A673 (cell line): ENCODE results near the gene MRPL20.

Experiments used
- EZH2 ChIP-seq: fragments of 200-600 bp; sonication (generic); IDR thresholded peaks from 2 replicates; pipeline ENCODE4 v1.6.1; 2017; ENCODE audit warnings: borderline replicate concordance, low read depth, mild to moderate bottlenecking, mixed read lengths, antibody characterized with exemption, low read length; ENCODE audit not compliant: poor library complexity, severe bottlenecking
- TF ChIP-seq, protein P1 (sequence below): fragments of 300-800, 200-600 bp; sonication (generic); conservative IDR thresholded peaks from 2 replicates; pipeline ENCODE4 v1.5.1; 2017; ENCODE audit warnings: low read depth, mild to moderate bottlenecking, antibody characterized with exemption, low read length, moderate library complexity, mixed read lengths

DNA sequence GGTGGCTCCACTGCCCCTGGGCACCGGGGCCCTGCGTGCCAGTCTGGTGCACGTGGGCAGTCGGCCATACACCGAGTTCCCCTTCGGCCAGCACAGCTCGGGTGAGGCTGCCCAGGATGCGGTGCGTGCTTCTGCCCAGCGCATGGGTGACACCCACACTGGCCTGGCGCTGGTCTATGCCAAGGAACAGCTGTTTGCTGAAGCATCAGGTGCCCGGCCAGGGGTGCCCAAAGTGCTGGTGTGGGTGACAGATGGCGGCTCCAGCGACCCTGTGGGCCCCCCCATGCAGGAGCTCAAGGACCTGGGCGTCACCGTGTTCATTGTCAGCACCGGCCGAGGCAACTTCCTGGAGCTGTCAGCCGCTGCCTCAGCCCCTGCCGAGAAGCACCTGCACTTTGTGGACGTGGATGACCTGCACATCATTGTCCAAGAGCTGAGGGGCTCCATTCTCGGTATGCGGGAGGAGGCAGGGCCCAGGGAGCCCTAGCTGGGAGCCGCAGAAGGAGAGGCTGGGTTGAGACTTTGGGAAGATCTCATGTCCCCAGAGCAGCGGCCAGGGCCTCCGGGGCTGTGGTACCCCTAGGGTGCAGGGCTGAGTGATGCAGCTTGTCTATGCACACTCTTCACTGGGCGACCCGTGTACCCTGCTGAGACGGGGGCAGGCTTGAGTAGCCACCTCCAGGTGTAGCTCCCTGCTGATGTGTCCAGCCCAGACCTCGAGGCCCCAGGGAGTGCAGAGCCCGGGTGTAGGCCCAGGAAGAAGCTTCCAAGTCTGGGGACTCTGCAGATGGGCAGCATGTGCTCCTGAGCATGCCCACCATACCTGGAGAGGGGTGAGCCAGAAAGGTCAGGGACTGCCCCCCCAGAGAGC, 30.2 kb upstream of the MRPL20 start:
- TF ChIP-seq, protein P1, sequence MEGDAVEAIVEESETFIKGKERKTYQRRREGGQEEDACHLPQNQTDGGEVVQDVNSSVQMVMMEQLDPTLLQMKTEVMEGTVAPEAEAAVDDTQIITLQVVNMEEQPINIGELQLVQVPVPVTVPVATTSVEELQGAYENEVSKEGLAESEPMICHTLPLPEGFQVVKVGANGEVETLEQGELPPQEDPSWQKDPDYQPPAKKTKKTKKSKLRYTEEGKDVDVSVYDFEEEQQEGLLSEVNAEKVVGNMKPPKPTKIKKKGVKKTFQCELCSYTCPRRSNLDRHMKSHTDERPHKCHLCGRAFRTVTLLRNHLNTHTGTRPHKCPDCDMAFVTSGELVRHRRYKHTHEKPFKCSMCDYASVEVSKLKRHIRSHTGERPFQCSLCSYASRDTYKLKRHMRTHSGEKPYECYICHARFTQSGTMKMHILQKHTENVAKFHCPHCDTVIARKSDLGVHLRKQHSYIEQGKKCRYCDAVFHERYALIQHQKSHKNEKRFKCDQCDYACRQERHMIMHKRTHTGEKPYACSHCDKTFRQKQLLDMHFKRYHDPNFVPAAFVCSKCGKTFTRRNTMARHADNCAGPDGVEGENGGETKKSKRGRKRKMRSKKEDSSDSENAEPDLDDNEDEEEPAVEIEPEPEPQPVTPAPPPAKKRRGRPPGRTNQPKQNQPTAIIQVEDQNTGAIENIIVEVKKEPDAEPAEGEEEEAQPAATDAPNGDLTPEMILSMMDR: no peak
- no peak for TF ChIP-seq EZH2
